GM12872 (cell line): Measurements from ENCODE around the gene CR1.

Source experiments
- TF ChIP-seq, protein P1 (sequence below): IDR thresholded peaks from 3 replicates; pipeline ENCODE4 v1.5.1; 2011; ENCODE audit warnings: low read depth, mild to moderate bottlenecking, low read length, moderate library complexity; ENCODE audit not compliant: insufficient read depth

The CR1 gene

DNA sequence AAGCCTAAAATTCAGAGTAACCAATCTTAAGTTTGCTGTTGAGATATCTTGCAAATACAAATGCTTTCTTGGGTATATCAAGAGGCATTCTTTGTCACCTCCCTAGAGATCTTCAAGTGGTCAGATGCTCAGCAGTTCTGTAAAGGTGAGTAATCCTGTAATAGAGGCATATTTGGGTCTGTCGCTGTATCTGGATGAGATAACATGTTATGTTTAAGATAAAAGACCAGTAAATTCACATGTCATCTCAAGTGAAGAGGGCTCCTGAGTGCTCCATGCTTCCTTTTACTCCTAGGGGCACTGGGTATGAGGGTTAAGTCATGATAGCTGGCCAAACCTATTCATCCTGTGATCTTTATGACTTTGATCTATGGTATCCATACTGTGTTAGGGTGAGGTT lies 34.3 kb upstream of the CR1 start:
- TF ChIP-seq, protein P1, sequence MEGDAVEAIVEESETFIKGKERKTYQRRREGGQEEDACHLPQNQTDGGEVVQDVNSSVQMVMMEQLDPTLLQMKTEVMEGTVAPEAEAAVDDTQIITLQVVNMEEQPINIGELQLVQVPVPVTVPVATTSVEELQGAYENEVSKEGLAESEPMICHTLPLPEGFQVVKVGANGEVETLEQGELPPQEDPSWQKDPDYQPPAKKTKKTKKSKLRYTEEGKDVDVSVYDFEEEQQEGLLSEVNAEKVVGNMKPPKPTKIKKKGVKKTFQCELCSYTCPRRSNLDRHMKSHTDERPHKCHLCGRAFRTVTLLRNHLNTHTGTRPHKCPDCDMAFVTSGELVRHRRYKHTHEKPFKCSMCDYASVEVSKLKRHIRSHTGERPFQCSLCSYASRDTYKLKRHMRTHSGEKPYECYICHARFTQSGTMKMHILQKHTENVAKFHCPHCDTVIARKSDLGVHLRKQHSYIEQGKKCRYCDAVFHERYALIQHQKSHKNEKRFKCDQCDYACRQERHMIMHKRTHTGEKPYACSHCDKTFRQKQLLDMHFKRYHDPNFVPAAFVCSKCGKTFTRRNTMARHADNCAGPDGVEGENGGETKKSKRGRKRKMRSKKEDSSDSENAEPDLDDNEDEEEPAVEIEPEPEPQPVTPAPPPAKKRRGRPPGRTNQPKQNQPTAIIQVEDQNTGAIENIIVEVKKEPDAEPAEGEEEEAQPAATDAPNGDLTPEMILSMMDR, result no peak

DNA sequence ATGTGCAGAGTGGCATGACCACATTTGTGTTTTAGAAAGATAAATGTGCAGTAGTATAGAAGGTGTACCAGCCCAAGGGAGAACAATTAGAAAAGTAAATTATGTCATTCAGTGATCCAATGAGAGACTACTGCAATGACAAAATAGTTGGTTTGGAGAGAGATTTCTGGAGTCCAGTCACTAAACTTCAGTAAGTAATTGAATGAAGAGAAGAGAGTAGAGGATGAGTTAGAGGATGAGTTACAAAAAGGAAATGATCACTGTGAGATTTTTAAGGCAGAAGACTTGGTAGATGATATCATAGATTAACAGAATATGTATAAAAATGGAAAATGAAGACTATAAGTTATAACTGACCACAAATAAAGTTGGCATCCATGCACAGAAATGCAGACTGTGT lies 33.4 kb upstream of the CR1 start:
- TF ChIP-seq, protein P1, result no peak

DNA sequence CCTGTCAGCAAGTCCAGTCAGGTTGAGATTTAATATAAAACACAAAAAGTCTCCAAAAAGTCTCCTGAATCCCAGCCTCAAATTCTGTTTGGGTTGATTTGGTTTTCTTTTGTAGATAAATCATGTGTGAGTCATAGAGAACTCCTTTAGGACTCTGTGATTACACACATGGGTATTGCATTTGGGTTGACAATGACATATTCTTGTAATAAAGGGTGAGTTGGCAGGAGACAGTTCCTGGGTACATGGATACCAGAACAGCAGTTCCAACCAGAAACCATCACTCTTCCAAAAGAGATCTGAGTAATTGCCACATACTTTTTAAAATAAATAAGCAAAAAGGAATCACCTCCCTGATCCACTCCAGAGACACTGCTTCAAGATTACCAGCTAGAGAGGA lies 32.9 kb upstream of the CR1 start:
- TF ChIP-seq, protein P1, result no peak

DNA sequence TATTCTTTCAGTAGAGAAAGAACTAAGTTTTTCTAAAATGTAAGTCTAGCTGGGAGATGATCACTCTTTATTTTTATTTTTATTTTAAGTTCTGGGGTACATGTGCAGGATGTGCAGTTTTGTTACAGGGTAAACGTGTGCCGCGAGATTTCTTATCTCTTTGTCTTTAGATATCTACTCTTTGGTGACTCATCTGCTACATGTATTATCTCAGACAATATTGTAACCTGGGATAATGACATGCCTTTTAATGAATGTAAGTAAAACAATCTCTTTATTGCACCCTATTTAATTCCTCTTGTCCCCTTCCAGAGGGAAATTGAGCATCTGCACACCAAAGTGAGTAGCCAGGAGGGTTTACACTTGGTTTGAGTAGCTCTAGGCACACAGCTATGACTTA lies 32.4 kb upstream of the CR1 start:
- TF ChIP-seq, protein P1, result no peak

DNA sequence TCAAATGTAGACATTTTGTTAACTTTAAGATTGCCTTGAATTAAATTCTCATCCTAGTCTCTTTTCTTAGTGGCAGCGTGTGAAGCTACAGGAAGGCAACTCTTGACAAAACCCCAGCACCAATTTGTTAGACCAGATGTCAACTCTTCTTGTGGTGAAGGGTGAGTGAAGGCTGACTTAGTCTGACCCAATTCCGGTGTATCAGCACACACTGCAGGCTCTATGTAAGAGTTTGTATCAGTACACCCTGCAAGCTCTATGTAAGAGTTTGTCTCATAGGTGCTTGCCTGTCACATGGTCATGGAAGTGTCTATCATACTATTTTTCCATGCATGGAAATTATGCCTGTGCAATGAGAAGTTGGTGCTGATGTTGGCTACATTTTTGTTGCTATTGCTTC lies 25.0 kb upstream of the CR1 start:
- TF ChIP-seq, protein P1, result no peak

DNA sequence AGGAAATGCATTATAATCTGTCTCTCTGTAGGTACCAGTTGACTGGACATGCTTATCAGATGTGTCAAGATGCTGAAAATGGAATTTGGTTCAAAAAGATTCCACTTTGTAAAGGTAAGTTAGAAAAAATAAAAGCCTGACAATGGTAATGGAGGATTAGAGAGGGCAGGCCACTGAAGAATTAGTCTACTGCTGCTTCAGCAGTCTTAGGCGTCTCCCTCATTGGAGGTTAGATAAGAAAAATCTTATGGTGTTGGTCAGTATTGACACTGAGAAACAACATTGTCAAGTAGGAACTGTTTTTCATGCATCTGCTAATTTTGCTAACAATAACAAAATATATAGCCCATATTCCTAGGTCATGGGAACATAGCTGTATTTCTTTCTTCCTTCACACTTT lies 21.7 kb upstream of the CR1 start:
- TF ChIP-seq, protein P1, result no peak

DNA sequence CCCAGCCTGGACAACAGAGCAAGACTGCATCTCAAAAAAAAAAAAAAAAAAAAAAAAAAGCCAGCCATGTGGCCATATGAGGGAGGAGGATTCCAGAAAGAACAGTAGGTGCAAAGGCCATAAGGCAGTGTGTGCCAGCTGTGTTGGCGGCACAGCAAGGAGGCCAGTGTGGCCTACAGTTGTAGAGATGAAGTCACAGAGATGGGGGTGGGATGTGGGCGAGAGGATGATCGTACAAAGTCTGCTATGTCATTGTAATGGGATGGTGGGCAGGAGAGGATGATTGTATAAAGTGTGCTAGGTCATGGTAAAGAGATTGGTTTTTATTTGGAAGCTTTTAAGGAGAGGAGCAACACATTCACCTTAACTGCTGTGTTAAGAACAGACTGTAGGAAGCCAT lies 9.8 kb upstream of the CR1 start:
- TF ChIP-seq, protein P1, result no peak

DNA sequence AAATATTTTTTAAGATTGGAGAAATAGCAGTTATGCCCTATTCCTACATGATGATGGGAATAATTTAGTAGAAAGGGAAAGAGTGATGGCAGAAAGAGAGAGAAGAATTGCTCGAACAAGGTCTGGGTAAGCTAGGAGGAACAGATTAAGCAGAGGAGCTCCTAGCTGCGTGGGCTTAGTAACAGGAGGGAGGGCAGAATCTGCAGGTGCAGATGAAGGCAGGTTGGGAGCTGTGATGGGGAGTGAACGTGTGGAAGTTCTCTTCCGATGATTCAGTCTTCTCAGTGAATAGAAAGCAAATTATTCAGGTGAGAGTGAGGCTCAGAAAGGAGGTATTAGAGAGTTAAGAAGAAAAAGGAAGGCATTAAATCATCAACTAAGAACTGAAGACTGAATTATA lies 8.3 kb upstream of the CR1 start:
- TF ChIP-seq, protein P1, result no peak
